Fibroblast of lung (primary cell): ENCODE results near the gene MSI2.

Source experiments
- CTCF ChIP-seq, 2 donors: IDR thresholded peaks in 1 of 2; conservative IDR thresholded peaks in 1 of 2; 1 replicate in 1 of 2; 2 replicates in 1 of 2; pipeline ENCODE4 v1.5.1; 2011 to 2012; ENCODE audit warnings: low read length in 2 of 2, control low read depth in 1 of 2, inconsistent platforms in 1 of 2, low read depth in 1 of 2, mild to moderate bottlenecking in 1 of 2
- EZH2 ChIP-seq: IDR thresholded peaks from 2 replicates; pipeline ENCODE4 v1.5.1; 2012; ENCODE audit warnings: low read length, control low read depth, mild to moderate bottlenecking; ENCODE audit errors: missing control alignments

- TF ChIP-seq CTCF (conservative IDR thresholded peaks at IDR 0.05 in 1 of 2, IDR thresholded peaks at IDR 0.05 in 1 of 2; ENCODE audit: low read depth in 1 of 2, low read length in 2 of 2) (no peak), EZH2 (no peak)
These were observed 378.6 kb downstream of the MSI2 start for GRCh38 chr17:57634713-57635465.
